Calu3 (cell line): ENCODE results near the gene ZSWIM1. TPM values are rescaled to one million over a fixed set of nuclear protein-coding genes. Genes with fewer than 3 reads are reported as not detected.
A peak's percentile ranks its signal among the peaks of the same experiment; 100 is the strongest.

ENCODE experiments used
- Bru-seq: library from RNA; stranded (reverse); fragments of 400-500 nt; gene quantifications from one replicate; lab custom pipeline; 2021; lab: Mats Ljungman, UMichigan
- BruChase-seq, 2 experiments: library from RNA; stranded (reverse); fragments of 400-500 nt; gene quantifications; one replicate each; lab custom pipeline; 2021; lab: Mats Ljungman, UMichigan
- BruUV-seq: library from RNA; stranded (reverse); fragments of 400-500 nt; replicated peaks from 2 replicates; lab custom pipeline; 2021; lab: Mats Ljungman, UMichigan
- CTCF ChIA-PET: fragments of 300-600 bp; sonication (Branson Sonifier 250); formaldehyde crosslinking; loops from one replicate; lab custom pipeline; 2022; ENCODE audit warnings: antibody characterized with exemption; lab: Charles Lee
- DNase-seq: peaks from one replicate; pipeline ENCODE4 v3.0.0; 2022
- H3K27ac Mint-ChIP-seq: one replicate; pipeline ENCODE4 v1.8.0; 2022; ENCODE audit warnings: mixed read lengths; ENCODE audit not compliant: unreplicated experiment
- H3K27me3 Mint-ChIP-seq: one replicate; pipeline ENCODE4 v1.8.0; 2022; ENCODE audit warnings: mixed read lengths; ENCODE audit not compliant: unreplicated experiment
- H3K36me3 Mint-ChIP-seq: one replicate; pipeline ENCODE4 v1.8.0; 2022; ENCODE audit warnings: mild to moderate bottlenecking, moderate library complexity, mixed read lengths; ENCODE audit not compliant: insufficient read depth, unreplicated experiment
- H3K4me1 Mint-ChIP-seq: one replicate; pipeline ENCODE4 v1.8.0; 2022; ENCODE audit warnings: mild to moderate bottlenecking, low read depth, mixed read lengths; ENCODE audit not compliant: unreplicated experiment
- H3K4me3 Mint-ChIP-seq: one replicate; pipeline ENCODE4 v1.8.0; 2022; ENCODE audit warnings: mild to moderate bottlenecking, low read depth, moderate library complexity, mixed read lengths; ENCODE audit not compliant: unreplicated experiment
- H3K9me3 Mint-ChIP-seq: one replicate; pipeline ENCODE4 v1.8.0; 2022; ENCODE audit warnings: low read depth, mixed read lengths; ENCODE audit not compliant: unreplicated experiment
- CTCF ChIP-seq: fragments of 200-600 bp; IDR thresholded peaks from one replicate; pipeline ENCODE4 v1.8.0; 2022; ENCODE audit warnings: antibody characterized with exemption; ENCODE audit not compliant: unreplicated experiment
- intact Hi-C: fragments of 100-400 bp; cut with micrococcal nuclease; formaldehyde crosslinking; loops from one replicate; pipeline ENCODE4 v1.10.0; 2022; ENCODE audit not compliant: unreplicated experiment
- long read RNA-seq: library from polyadenylated mRNA; stranded (forward); transcript quantifications from one replicate; pipeline ENCODE4 v2.0.0, GENCODE V29; 2022
- total RNA-seq: library from RNA; stranded (reverse); gene quantifications from 2 replicates; pipeline ENCODE4 v1.2.3, GENCODE V29; 2022

The ZSWIM1 gene
- total RNA-seq (20.2 and 20.5 TPM in 2 replicates), Bru-seq, nascent RNA (percentile 74 among the genes with signal in this experiment), BruChase-seq, experiment 1, labeled RNA remaining after a 6-hour chase (percentile 65 among the genes with signal in this experiment), BruChase-seq, experiment 2, labeled RNA remaining after a 2-hour chase (percentile 82 among the genes with signal in this experiment)
- long read RNA-seq, partial matches to known transcripts: 1 of 2 reads
- long read RNA-seq, other reads (novel, unspliced or antisense): 0 of 2 reads

GRCh38 chr20:45880988-45881788, at the start of gene ZSWIM1:
Gene ZSWIM1 (plus strand): TSS chr20:45881227. CDS start chr20:45882593, 1,366 bp downstream.
- TF ChIP-seq CTCF: no peak

GRCh38 chr20:45832619-45833018, 48.4 kb upstream of the ZSWIM1 start:
- H3K27me3 Mint-ChIP-seq: no peaks in the 10 kb centered on the region
- CTCF ChIA-PET: no interaction called here
- peaks cover 8% of the 10 kb centered on the region for H3K4me1 Mint-ChIP-seq

More at GRCh38 chr20:45880988-45881788, at the start of gene ZSWIM1:
- Mint-ChIP-seq H3K4me3 (peak within 1 kb of the TSS; percentile 94), H3K9me3 (no peaks in the 10 kb centered on the region), H3K27me3 (no peaks in the 10 kb centered on the region), H3K4me1 (peaks cover 16% of the 10 kb centered on the region), H3K36me3 (peaks cover 37% of the 10 kb centered on the region), H3K27ac (peak within 1 kb of the TSS; percentile 99)
- CTCF ChIA-PET: interaction anchor here (0.6 to 1.3 kb wide), 10 partner anchors 9 to 110 kb away, joined by 3 to 8 read pairs (median 4); partner anchors contain the start of genes ACOT8, CTSA, NEURL2 and ZSWIM3
- TSS peak; percentile 70 for BruUV-seq
- intact Hi-C loops: no loop called here
- DNase-seq: peak; percentile 100

GRCh38 chr20:45833030-45833882, 47.8 kb upstream of the ZSWIM1 start, which contains the start of gene SNX21:
Gene SNX21 (plus strand): TSS chr20:45833799. CDS start chr20:45833920, 121 bp downstream.
- TF ChIP-seq CTCF: no peak
- Mint-ChIP-seq H3K27ac (peak within 1 kb of the TSS; percentile 67), H3K36me3 (peaks cover 31% of the 10 kb centered on the region), H3K27me3 (no peaks in the 10 kb centered on the region), H3K4me3 (peak within 1 kb of the TSS; percentile 86), H3K9me3 (no peaks in the 10 kb centered on the region), H3K4me1 (peaks cover 8% of the 10 kb centered on the region)
- intact Hi-C loops: no loop called here
- CTCF ChIA-PET: interaction anchor here (1.1 to 1.5 kb wide), 2 partner anchors 8 to 9 kb away, joined by 3 to 4 read pairs; no protein-coding TSS in a partner anchor
- BruUV-seq: no TSS peak
- DNase-seq: peak; percentile 86

More at GRCh38 chr20:45832619-45833018, 48.4 kb upstream of the ZSWIM1 start:
- intact Hi-C loops: no loop called here
- BruUV-seq: no TSS peak
- TF ChIP-seq CTCF: no peak
- Mint-ChIP-seq H3K9me3 (no peaks in the 10 kb centered on the region), H3K36me3 (peaks cover 31% of the 10 kb centered on the region), H3K27ac (no peak overlapping the region), H3K4me3 (peak overlapping the region; percentile 86)
- DNase-seq: no peak
